Adipocyte (in vitro differentiated cells): Measurements from ENCODE around the gene RBMS3.

Experiments
- DNase-seq: peaks from one replicate; pipeline ENCODE4 v3.0.0-alpha.2; 2015; ENCODE audit warnings: low read depth
- H3K27me3 ChIP-seq: replicated peaks from 2 replicates; pipeline ENCODE4 v1.7.0; 2013; ENCODE audit warnings: mild to moderate bottlenecking, low read length, moderate library complexity; ENCODE audit not compliant: control insufficient read depth, insufficient read depth
- H3K36me3 ChIP-seq: 2 replicates; pipeline ENCODE4 v1.7.0; 2013; ENCODE audit warnings: low read length, mild to moderate bottlenecking, moderate library complexity; ENCODE audit not compliant: control insufficient read depth, insufficient read depth, severe bottlenecking
- H3K4me1 ChIP-seq: 2 replicates; pipeline ENCODE4 v1.7.0; 2013; ENCODE audit warnings: mild to moderate bottlenecking, low read length, moderate library complexity; ENCODE audit not compliant: control insufficient read depth, insufficient read depth
- H3K4me3 ChIP-seq: 2 replicates; pipeline ENCODE4 v1.7.0; 2013; ENCODE audit warnings: mild to moderate bottlenecking, low read length, moderate library complexity
- H3K9ac ChIP-seq: 2 replicates; pipeline ENCODE4 v1.7.0; 2013; ENCODE audit warnings: mild to moderate bottlenecking, low read length, moderate library complexity
- H3K9me3 ChIP-seq: 2 replicates; pipeline ENCODE4 v1.7.0; 2013; ENCODE audit warnings: mild to moderate bottlenecking, low read length, moderate library complexity; ENCODE audit not compliant: control insufficient read depth

The RBMS3 gene

DNA sequence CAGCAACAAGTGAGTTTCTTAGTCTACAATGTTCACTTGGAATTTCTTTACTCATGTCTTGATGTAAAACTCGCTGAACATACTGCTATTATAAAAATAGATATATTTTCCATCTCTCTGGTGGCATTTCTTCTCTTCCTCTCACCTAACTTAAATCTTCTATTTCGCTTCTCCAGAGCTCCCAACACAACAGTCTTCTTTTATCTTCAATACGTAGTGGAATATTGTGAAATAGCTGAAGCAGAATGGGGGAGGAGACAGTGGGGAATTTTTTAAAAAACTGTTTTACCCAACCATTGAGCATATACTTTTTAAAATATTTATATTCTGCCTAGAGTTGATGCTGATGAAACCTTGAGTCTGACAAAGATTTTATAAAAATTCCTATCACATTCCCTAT lies 548.5 kb downstream of the RBMS3 start:
- no peak overlapping the region for H3K9ac ChIP-seq
- no peak overlapping the region for H3K4me3 ChIP-seq
- peaks cover 3% of the 10 kb centered on the region for H3K4me1 ChIP-seq
- no peaks in the 10 kb centered on the region for H3K36me3 ChIP-seq
- DNase-seq: no peak
- peaks cover 5% of the 10 kb centered on the region for H3K9me3 ChIP-seq
- H3K27me3 ChIP-seq: no peaks in the 10 kb centered on the region

DNA sequence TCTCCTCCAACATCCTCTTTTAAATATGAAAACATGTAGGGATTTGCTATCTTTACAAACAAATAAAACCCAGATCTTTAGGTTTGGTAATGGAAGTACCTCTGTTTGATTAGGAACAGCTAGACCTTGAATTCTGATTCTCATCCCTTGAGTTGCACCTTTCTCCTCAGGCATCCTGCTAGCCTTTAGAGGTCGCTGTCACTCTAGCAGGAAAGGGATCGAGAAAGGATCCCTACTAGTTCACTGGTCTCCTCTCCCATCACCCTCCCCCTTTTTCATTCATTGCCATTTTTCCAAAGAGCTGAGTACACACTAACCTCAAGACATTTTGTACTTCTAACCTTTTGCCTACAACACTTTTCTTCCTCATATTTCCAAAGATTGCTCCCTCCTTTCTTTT lies 569.8 kb downstream of the RBMS3 start:
- no peak overlapping the region for H3K4me3 ChIP-seq
- DNase-seq: no peak
- no peaks in the 10 kb centered on the region for H3K27me3 ChIP-seq
- no peaks in the 10 kb centered on the region for H3K9me3 ChIP-seq
- no peaks in the 10 kb centered on the region for H3K36me3 ChIP-seq
- no peak overlapping the region for H3K9ac ChIP-seq
- peaks cover 19% of the 10 kb centered on the region for H3K4me1 ChIP-seq

DNA sequence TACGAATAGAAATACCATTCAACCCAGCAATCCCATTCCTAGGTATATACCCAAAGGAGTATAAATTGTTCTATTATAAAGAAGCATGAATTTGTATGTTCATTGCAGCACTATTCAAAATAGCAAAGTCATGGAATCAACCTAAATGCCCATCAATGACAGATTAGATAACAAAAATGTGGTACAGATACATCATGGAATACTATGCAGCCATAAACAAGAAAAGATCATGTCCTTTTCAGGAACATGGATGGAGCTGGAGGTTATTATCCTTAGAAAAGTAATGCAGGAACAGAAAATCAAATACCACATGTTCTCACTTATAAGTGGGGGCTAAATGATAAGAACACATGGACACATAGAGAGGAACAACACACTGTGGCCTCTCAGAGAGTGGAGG lies 571.9 kb downstream of the RBMS3 start:
- H3K36me3 ChIP-seq: no peaks in the 10 kb centered on the region
- peaks cover 17% of the 10 kb centered on the region for H3K4me1 ChIP-seq
- no peaks in the 10 kb centered on the region for H3K9me3 ChIP-seq
- DNase-seq: no peak
- no peaks in the 10 kb centered on the region for H3K27me3 ChIP-seq
- H3K9ac ChIP-seq: no peak overlapping the region
- no peak overlapping the region for H3K4me3 ChIP-seq

DNA sequence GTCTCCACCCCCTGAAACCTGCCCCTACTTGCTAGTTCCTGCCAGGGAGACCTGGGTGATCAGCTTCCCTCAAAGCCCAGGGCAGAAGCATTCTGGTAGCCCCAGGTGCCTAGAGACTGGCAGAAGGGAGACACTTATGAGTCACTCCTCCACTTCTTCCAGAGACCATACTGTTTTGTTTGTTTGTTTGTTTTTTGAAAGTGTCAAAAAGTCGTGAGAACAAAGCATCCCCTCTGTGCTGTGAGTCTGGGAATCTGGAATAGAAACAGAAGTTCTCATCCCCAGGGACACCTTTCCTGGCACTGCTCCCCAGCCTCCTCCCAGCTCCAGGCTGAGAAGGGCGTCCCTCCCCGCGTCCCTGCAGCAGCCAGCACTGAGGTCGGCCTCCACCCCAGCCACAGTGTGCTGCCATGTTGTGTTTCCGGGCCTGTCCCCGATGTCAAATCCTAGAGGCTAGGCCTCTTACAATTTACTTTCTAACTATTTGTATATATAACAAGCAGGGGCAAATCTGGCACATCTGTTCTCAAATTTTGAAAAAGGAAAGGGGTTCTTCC lies 573.0 kb downstream of the RBMS3 start:
- H3K9me3 ChIP-seq: no peaks in the 10 kb centered on the region
- H3K27me3 ChIP-seq: no peaks in the 10 kb centered on the region
- no peaks in the 10 kb centered on the region for H3K36me3 ChIP-seq
- no peak overlapping the region for H3K4me3 ChIP-seq
- no peak for DNase-seq
- H3K4me1 ChIP-seq: peaks cover 17% of the 10 kb centered on the region
- no peak overlapping the region for H3K9ac ChIP-seq

DNA sequence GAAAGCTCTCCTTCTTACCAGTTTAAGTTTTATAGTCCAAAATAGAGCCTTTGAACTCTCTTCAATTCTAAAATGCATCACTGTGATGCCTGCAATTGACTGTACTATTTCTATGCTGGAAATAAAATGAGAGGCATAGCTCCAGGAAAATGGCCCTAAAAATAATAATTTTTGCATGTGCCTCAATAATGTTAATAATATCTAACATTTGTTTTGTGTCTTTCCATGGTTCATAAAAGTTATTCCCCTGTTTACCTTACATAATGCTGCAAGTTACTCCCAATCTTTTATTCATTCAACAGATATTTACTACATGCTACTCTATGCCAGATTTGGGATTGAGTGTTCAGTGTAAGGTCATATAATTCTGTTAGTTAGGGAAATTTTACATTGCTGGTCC lies 574.0 kb downstream of the RBMS3 start:
- H3K36me3 ChIP-seq: no peaks in the 10 kb centered on the region
- no peak overlapping the region for H3K9ac ChIP-seq
- H3K27me3 ChIP-seq: no peaks in the 10 kb centered on the region
- peaks cover 22% of the 10 kb centered on the region for H3K4me1 ChIP-seq
- no peak overlapping the region for H3K4me3 ChIP-seq
- DNase-seq: no peak
- H3K9me3 ChIP-seq: no peaks in the 10 kb centered on the region

DNA sequence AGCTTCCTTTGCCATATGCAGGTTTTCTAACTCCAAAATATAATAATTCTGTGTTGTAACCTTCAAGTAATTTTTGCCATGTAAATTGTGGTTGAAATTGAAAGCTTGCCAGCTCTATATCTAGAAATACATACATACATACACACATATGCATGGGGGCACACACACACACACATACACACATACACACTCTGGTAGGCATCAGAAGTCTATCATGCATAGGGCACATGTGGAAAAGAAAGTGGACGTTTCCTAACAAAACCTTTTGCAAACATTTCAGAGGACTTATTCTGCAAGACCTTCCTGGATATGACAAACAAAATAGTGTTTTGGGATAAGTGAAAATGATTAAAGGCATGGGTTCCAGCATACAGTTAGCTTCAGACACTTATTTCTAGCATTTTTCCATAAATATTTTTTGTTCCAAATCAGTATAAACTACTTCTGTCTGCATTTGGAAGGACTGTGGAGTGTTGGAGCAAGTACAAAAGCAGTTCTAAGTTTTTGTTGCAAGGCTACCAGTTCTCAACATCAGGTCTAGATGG lies 578.9 kb downstream of the RBMS3 start:
- Histone ChIP-seq H3K4me3 (no peak overlapping the region), H3K9ac (no peak overlapping the region), H3K9me3 (no peaks in the 10 kb centered on the region), H3K27me3 (no peaks in the 10 kb centered on the region), H3K36me3 (peaks cover 4% of the 10 kb centered on the region), H3K4me1 (peaks cover 19% of the 10 kb centered on the region)
- no peak for DNase-seq

DNA sequence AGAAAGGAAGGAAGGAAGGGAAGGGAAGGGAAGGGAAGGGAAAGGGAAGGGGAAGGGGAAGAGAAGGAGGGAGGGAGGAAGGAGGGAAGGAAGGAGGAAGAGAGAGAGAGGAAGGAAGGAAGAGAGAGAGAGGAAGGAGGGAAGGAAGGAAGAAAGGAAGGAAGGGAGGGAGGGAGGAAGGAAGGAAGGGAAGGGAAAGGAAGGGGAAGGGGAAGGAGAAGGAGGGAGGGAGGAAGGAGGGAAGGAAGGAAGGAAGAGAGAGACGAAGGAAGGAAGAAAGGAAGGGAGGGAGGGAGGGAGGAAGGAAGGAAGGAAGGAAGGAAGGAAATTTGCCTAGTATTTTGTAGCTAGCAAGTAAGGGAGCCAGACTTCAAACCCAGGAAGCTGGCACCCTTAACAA lies 583.9 kb downstream of the RBMS3 start:
- Histone ChIP-seq H3K36me3 (peaks cover 4% of the 10 kb centered on the region), H3K9me3 (no peaks in the 10 kb centered on the region)
- no peak for DNase-seq

DNA sequence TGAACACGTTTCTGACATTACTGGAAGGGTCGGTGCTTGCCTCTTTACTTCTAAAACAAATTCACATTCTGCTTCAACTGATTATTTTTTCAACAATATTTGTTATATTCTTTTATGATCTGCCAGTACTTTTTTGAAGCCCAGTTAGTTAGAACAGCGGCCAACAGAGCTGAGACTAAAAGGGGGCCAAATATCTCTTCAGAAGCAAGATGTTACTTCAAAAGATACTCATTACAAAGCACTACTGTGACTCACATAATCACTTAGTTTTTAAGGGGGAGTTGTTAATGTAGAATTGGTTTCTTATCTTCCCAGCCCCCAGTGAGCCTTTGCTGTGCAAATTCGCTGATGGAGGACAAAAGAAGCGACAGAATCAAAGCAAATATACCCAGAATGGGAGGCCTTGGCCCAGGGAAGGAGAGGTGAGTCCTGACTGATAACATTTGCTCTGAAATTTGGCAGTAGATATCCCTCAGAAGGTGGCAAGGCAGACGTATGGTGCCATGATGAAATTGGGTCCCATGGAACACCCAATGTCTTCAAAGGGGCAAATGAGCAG lies 587.8 kb downstream of the RBMS3 start:
- Histone ChIP-seq H3K9ac (no peak overlapping the region), H3K27me3 (no peaks in the 10 kb centered on the region), H3K36me3 (no peaks in the 10 kb centered on the region), H3K4me3 (no peak overlapping the region), H3K9me3 (peaks cover 2% of the 10 kb centered on the region), H3K4me1 (no peaks in the 10 kb centered on the region)
- no peak for DNase-seq

More for the DNA sequence above, 583.9 kb downstream of the RBMS3 start:
- no peak overlapping the region for H3K9ac ChIP-seq
- no peak overlapping the region for H3K4me3 ChIP-seq
- H3K4me1 ChIP-seq: peaks cover 2% of the 10 kb centered on the region
- H3K27me3 ChIP-seq: no peaks in the 10 kb centered on the region

DNA sequence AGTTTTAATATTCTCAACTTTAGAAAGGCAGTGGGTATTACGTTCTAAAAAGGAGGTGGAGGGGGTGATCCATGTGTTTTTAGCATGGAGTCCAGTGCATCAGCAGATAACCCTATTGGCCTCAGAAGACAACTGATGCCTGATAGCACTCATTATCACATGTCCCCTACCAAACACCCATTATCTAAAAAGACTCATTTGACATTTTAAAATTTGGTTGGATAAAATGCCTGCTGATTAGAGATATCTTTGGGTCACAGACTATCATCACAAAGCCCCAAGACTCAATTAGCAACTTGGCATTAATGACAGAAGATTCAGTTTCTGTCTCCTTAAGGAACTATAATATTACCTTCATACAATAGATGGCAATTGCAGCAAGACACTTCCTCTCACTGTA lies 589.3 kb downstream of the RBMS3 start:
- no peaks in the 10 kb centered on the region for H3K36me3 ChIP-seq
- peaks cover 2% of the 10 kb centered on the region for H3K9me3 ChIP-seq
- no peak for DNase-seq
- no peaks in the 10 kb centered on the region for H3K27me3 ChIP-seq
- H3K4me1 ChIP-seq: no peaks in the 10 kb centered on the region
- H3K9ac ChIP-seq: no peak overlapping the region
- H3K4me3 ChIP-seq: no peak overlapping the region

DNA sequence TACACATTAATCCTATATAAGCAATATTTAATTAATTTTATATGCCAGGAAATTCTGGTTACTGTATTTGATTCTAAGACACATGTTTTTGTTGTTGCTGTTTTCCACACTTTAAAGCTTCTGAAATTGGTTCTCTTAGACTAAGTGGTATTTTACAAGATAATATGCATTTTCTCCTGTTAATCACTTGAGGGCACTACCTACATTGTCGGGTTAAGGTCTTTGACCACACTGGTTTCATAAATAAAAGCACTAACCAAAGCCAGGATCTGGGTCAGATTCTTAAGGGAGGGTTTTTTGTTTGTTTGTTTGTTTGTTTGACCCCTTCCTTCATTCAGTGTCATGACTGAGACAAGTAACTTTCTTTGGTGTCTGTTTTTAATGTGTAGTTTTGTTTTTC lies 590.2 kb downstream of the RBMS3 start:
- H3K36me3 ChIP-seq: no peaks in the 10 kb centered on the region
- H3K9me3 ChIP-seq: peaks cover 2% of the 10 kb centered on the region
- H3K27me3 ChIP-seq: no peaks in the 10 kb centered on the region
- no peak overlapping the region for H3K9ac ChIP-seq
- no peak for DNase-seq
- H3K4me3 ChIP-seq: no peak overlapping the region
- no peaks in the 10 kb centered on the region for H3K4me1 ChIP-seq

DNA sequence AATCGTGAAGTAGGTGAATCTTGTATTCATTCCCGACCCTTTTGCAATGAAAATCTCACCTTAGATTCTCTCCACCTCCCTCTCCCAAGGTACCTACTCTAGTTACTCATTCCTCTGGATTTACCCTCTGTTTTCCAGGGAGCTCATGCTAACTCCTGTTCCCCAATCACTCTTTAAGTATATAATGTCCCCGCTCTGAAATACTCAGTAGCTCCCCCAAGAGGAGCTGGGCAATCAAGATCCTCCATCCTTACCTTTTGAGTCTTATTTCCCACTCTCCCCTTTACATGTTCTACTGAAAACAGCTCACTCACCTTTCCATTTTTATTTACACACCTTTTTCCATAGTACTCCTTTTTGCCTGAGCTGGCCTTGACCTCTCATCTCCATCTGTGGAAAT lies 599.9 kb downstream of the RBMS3 start:
- Histone ChIP-seq H3K27me3 (no peaks in the 10 kb centered on the region), H3K9me3 (no peaks in the 10 kb centered on the region), H3K9ac (no peak overlapping the region), H3K36me3 (peaks cover 8% of the 10 kb centered on the region), H3K4me1 (no peaks in the 10 kb centered on the region), H3K4me3 (no peak overlapping the region)
- no peak for DNase-seq

DNA sequence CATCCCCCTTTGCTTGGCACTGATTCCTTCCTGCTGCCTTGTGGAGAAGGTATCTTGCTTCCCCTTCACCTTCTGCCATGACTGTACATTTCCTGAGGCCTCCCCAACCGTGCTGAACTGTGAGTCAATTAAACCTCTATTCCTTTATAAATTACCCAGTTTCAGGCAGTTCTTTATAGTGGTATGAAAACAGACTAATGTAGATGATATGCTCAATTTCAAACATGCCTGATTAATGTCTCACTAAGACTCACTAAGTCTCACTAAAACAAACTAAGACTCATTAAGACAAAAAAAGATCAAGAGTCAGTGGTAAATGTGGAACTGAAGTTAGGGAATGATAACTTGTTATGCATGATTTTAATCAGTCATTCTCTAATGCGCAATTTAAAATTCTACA lies 606.6 kb downstream of the RBMS3 start:
- Histone ChIP-seq H3K9ac (no peak overlapping the region), H3K9me3 (no peaks in the 10 kb centered on the region), H3K27me3 (no peaks in the 10 kb centered on the region), H3K4me3 (no peak overlapping the region), H3K4me1 (peaks cover 9% of the 10 kb centered on the region), H3K36me3 (peaks cover 13% of the 10 kb centered on the region)
- no peak for DNase-seq
